Naive thymus-derived CD8-positive, alpha-beta T cell (primary cell): Measurements from ENCODE around the gene PRAMEF15. TPM values are rescaled to one million over a fixed set of nuclear protein-coding genes. Genes with fewer than 3 reads are reported as not detected.
"Not testable (repeated sequence)": the region's sequence is repeated elsewhere in the genome, so short reads cannot be mapped to it uniquely, and the experiment has no call there.

ENCODE experiments used
- ATAC-seq, 2 donors: fragments of 150-1000 bp; cut with Tn5 transposase in 1 of 2; sonication (Bioruptor Pico), chemical (Tn5 transposase) in 1 of 2; 1 replicate in 1 of 2; 2 replicates in 1 of 2; pipeline ENCODE4 v1.10.0; 2021; ENCODE audit warnings: mild to moderate bottlenecking in 2 of 2, moderate library complexity in 2 of 2
- POLR2A ChIA-PET: fragments of 350-600 bp; sonication (Branson Sonifier 250); formaldehyde crosslinking; loops from one replicate; lab custom pipeline; 2021; ENCODE audit warnings: antibody characterized with exemption; lab: Charles Lee
- DNase-seq, 10 donors: peaks; one replicate each; pipeline versions ENCODE4 v3.0.0 to v3.0.0-alpha.2; 2020 to 2022
- H3K27ac Mint-ChIP-seq, 10 donors: one replicate each; pipeline ENCODE4 v1.8.0; 2020 to 2022; ENCODE audit warnings: mild to moderate bottlenecking in 10 of 10, mixed read lengths in 10 of 10, moderate library complexity in 4 of 10, inconsistent platforms in 1 of 10
- H3K27me3 Mint-ChIP-seq, 5 donors: one replicate each; pipeline ENCODE4 v1.8.0; 2021 to 2022; ENCODE audit warnings: mixed read lengths in 5 of 5
- H3K36me3 Mint-ChIP-seq, 3 donors: one replicate each; pipeline ENCODE4 v1.8.0; 2020 to 2022; ENCODE audit warnings: mixed read lengths in 3 of 3, mild to moderate bottlenecking in 2 of 3, inconsistent platforms in 1 of 3
- H3K4me1 Mint-ChIP-seq, 4 donors: one replicate each; pipeline ENCODE4 v1.8.0; 2021 to 2022; ENCODE audit warnings: mixed read lengths in 4 of 4
- H3K4me3 Mint-ChIP-seq, 10 donors: one replicate each; pipeline ENCODE4 v1.8.0; 2020 to 2022; ENCODE audit warnings: mild to moderate bottlenecking in 10 of 10, mixed read lengths in 10 of 10, moderate library complexity in 6 of 10, inconsistent platforms in 1 of 10
- H3K9me3 Mint-ChIP-seq, 9 donors: one replicate each; pipeline ENCODE4 v1.8.0; 2020 to 2022; ENCODE audit warnings: mixed read lengths in 9 of 9, mild to moderate bottlenecking in 3 of 9, inconsistent platforms in 1 of 9, moderate library complexity in 1 of 9
- polyA plus RNA-seq, 3 donors: library from polyadenylated mRNA; unstranded; fragments of 300-500 nt; fragmentation: Illumina TruSeq; gene quantifications; one replicate each; pipeline ENCODE4 v1.2.3, GENCODE V29; 2021
- total RNA-seq, 8 experiments: library from RNA in 2 of 8; stranded (reverse) in 2 of 8; gene quantifications; one replicate each; pipeline ENCODE4 v1.2.3 and lab custom pipeline; 2021 to 2026

PRAMEF15 gene
- total and polyA plus RNA-seq, 5 experiments from 2014 or later = not detected

DNA sequence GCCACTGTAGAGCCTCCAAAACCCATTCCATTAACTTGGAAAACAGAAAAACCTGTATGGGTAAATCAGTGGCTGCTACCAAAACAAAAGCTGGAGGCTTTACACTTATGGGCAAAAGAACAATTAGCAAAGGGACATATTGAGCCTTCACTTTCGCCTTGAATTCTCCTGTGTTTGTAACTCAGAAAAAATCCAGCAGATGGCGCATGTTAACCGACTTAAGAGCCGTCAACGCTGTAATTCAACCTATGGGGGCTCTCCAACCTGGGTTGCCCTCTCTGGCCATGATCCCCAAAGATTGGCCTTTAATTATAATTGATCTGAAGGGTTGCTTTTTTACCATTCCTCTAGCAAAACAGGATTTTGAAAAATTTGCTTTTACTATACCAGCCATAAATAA lies 41.4 kb downstream of the PRAMEF15 start:
- DNase-seq = peak in 6 of 10 donors; percentile 12 to 38 (median 26)
- H3K4me3 Mint-ChIP-seq, ATAC-seq, H3K36me3 Mint-ChIP-seq, H3K4me1 Mint-ChIP-seq, H3K27ac Mint-ChIP-seq, H3K27me3 Mint-ChIP-seq, POLR2A ChIA-PET: not testable (repeated sequence)
- peaks cover 0 to 24% (median 4%) of the 10 kb centered on the region in 9 donors for H3K9me3 Mint-ChIP-seq

DNA sequence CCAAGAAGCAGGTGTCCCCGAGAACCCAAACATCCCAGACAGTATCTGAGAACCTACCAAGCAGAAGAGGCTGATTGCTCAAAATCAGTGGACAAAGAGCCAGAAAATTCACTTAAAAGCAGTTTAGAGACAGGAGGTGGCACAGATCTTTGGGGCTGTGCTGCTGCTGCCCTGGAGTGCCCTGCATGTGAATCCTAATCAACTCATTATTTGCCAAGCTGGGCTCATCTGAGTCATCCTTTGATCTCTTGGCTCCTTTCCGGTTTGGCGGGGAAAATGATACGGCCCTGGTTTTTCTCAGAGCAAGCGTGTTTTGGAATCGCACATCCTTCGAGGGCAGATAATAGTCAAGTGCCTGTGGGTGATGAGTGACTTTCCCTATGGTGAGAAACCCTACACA lies 47.0 kb downstream of the PRAMEF15 start:
- H3K27ac Mint-ChIP-seq, H3K9me3 Mint-ChIP-seq, H3K4me1 Mint-ChIP-seq, ATAC-seq, H3K4me3 Mint-ChIP-seq, DNase-seq, H3K27me3 Mint-ChIP-seq, H3K36me3 Mint-ChIP-seq, POLR2A ChIA-PET: not testable (repeated sequence)

DNA sequence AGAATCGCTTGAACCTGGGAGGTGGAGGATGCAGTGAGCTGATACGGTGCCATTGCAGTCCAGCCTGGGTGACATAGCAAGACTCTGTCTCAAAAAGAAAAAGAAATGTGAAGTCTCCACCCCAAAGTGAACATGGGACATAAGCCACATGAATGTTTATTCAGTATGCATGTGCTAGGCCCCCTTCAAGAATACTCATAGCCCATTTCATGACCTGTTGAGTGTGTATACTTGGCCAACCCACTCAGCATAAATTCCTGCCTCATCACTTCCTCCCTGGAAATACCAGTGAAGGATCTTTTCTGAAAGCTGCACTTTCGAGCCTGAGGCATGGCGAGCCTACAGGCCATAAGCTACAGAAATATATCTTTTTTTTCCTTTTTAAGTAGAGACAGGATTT lies 49.5 kb downstream of the PRAMEF15 start:
- H3K36me3 Mint-ChIP-seq, H3K27me3 Mint-ChIP-seq, ATAC-seq, H3K9me3 Mint-ChIP-seq, H3K4me3 Mint-ChIP-seq, H3K27ac Mint-ChIP-seq, DNase-seq, H3K4me1 Mint-ChIP-seq, POLR2A ChIA-PET: not testable (repeated sequence)

DNA sequence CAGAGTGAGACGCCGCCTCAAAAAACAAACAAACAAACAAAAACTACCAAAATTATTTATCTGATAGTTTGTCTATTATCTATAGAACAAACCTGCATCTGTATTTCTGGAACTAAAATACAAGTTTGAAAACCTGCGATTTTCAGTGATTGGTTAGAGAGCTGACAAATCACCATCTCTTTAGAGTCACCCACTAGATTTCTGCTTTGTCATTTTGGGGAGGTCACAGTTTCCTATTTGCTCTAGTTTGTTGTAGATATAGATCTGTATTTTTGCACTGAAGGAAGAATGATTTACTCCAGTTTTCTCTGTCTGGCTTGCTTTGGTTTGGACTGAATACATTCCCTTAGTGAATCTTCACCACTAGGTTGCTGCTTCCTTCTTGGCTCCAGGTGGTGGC lies 51.2 kb downstream of the PRAMEF15 start:
- H3K4me3 Mint-ChIP-seq, ATAC-seq, H3K36me3 Mint-ChIP-seq, DNase-seq, H3K4me1 Mint-ChIP-seq, POLR2A ChIA-PET, H3K9me3 Mint-ChIP-seq, H3K27ac Mint-ChIP-seq, H3K27me3 Mint-ChIP-seq: not testable (repeated sequence)

DNA sequence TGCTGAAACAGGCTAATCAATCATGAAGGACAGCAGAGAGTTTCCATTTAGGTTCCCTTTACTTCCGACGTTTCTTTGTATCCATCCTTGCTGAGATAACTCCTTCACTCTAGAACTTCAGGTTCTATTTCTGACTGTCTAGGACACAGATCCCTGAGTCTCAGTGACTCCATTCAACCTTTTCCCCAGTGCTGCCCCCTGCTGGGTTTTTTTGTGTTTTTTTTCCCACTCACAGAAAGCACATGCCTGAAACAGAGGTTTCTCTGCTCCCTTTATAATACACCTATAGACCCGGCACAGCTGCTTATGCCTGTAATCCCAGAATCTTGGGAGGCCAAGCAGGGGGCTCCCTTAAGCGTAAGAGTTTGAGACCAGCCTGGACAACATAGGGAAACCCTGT lies 53.2 kb downstream of the PRAMEF15 start:
- H3K36me3 Mint-ChIP-seq, ATAC-seq, H3K27ac Mint-ChIP-seq, DNase-seq, H3K9me3 Mint-ChIP-seq, H3K4me3 Mint-ChIP-seq, H3K27me3 Mint-ChIP-seq, H3K4me1 Mint-ChIP-seq, POLR2A ChIA-PET: not testable (repeated sequence)

Other genes starting within 250 kb of the PRAMEF15 start
- gene PRAMEF25, start 244.8 kb upstream of the PRAMEF15 start, total RNA-seq = not detected
- not detected for gene PRAMEF25, start 244.8 kb upstream of the PRAMEF15 start, polyA plus RNA-seq
- gene HNRNPCL2, start 198.7 kb upstream of the PRAMEF15 start, total RNA-seq = not detected
- not detected for gene HNRNPCL2, start 198.7 kb upstream of the PRAMEF15 start, polyA plus RNA-seq
- gene PRAMEF26, start 159.6 kb upstream of the PRAMEF15 start, total RNA-seq = not detected
- gene PRAMEF26, start 159.6 kb upstream of the PRAMEF15 start, polyA plus RNA-seq = not detected
- not detected for gene HNRNPCL4, start 149.9 kb upstream of the PRAMEF15 start, total RNA-seq
- not detected for gene HNRNPCL4, start 149.9 kb upstream of the PRAMEF15 start, polyA plus RNA-seq
- not detected for gene PRAMEF9, start 143.7 kb upstream of the PRAMEF15 start, total RNA-seq
- not detected for gene PRAMEF9, start 143.7 kb upstream of the PRAMEF15 start, polyA plus RNA-seq
- gene PRAMEF13, start 114.2 kb upstream of the PRAMEF15 start, total RNA-seq = not detected
- gene PRAMEF13, start 114.2 kb upstream of the PRAMEF15 start, polyA plus RNA-seq = not detected
- not detected for gene PRAMEF18, start 89.4 kb upstream of the PRAMEF15 start, total RNA-seq
- gene PRAMEF18, start 89.4 kb upstream of the PRAMEF15 start, polyA plus RNA-seq = not detected
- not detected for gene PRAMEF5, start 61.4 kb upstream of the PRAMEF15 start, total RNA-seq
- not detected for gene PRAMEF5, start 61.4 kb upstream of the PRAMEF15 start, polyA plus RNA-seq
- not detected for gene PRAMEF8, start 30.4 kb upstream of the PRAMEF15 start, total RNA-seq
- not detected for gene PRAMEF8, start 30.4 kb upstream of the PRAMEF15 start, polyA plus RNA-seq
- not detected for gene PRAMEF33, start 12.0 kb upstream of the PRAMEF15 start, total RNA-seq
- gene PRAMEF33, start 12.0 kb upstream of the PRAMEF15 start, polyA plus RNA-seq = not detected
- not detected for gene PRAMEF14, start 31.6 kb downstream of the PRAMEF15 start, total RNA-seq
- not detected for gene PRAMEF14, start 31.6 kb downstream of the PRAMEF15 start, polyA plus RNA-seq
- not detected for gene PRAMEF19, start 56.4 kb downstream of the PRAMEF15 start, total RNA-seq
- gene PRAMEF19, start 56.4 kb downstream of the PRAMEF15 start, polyA plus RNA-seq = not detected
- gene PRAMEF17, start 74.1 kb downstream of the PRAMEF15 start, total RNA-seq = not detected
- not detected for gene PRAMEF17, start 74.1 kb downstream of the PRAMEF15 start, polyA plus RNA-seq
- gene PRAMEF20, start 94.9 kb downstream of the PRAMEF15 start, total RNA-seq = not detected
- not detected for gene PRAMEF20, start 94.9 kb downstream of the PRAMEF15 start, polyA plus RNA-seq
- not detected for gene LRRC38, start 198.4 kb downstream of the PRAMEF15 start, total RNA-seq
- not detected for gene LRRC38, start 198.4 kb downstream of the PRAMEF15 start, polyA plus RNA-seq